Panc1 (cell line): Measurements from ENCODE around the gene MAP2K3. TPM values are rescaled to one million over a fixed set of nuclear protein-coding genes. Genes with fewer than 3 reads are reported as not detected.
"Not testable (repeated sequence)": the region's sequence is repeated elsewhere in the genome, so short reads cannot be mapped to it uniquely, and the experiment has no call there.

Source experiments
- ATAC-seq: fragments of 200-7000 bp; cut with Tn5 transposase; 2 replicates; pipeline ENCODE4 v1.9.1; 2020; ENCODE audit warnings: mild to moderate bottlenecking, moderate library complexity
- BruUV-seq: library from RNA; stranded (reverse); fragments of 400-500 nt; replicated peaks from 2 replicates; lab custom pipeline; 2021; lab: Mats Ljungman, UMichigan
- CTCF ChIA-PET: fragments of 300-600 bp; sonication (Branson Sonifier 250); formaldehyde crosslinking; loops from one replicate; lab custom pipeline; 2022; ENCODE audit warnings: antibody characterized with exemption; lab: Charles Lee
- POLR2A ChIA-PET: fragments of 300-600 bp; sonication (Branson Sonifier 250); formaldehyde crosslinking; loops from one replicate; lab custom pipeline; 2022; ENCODE audit warnings: antibody characterized with exemption; lab: Charles Lee
- DNase-seq: peaks from one replicate; pipeline ENCODE4 v3.0.0-alpha.2; 2010; ENCODE audit warnings: low read depth, low spot score
- H3K27ac ChIP-seq: 2 replicates; pipeline ENCODE4 v1.5.1; 2011; ENCODE audit warnings: mild to moderate bottlenecking, low read length, inconsistent platforms
- H3K27me3 ChIP-seq: fragments of 200-500 bp; sonication (Bioruptor generic); 2 replicates; pipeline ENCODE4 v1.6.0; 2014; ENCODE audit warnings: low read length, inconsistent platforms; ENCODE audit not compliant: control insufficient read depth, insufficient read depth
- H3K36me3 ChIP-seq: fragments of 200-500 bp; sonication (Bioruptor generic); 2 replicates; pipeline ENCODE4 v1.5.1; 2014; ENCODE audit warnings: inconsistent platforms, mild to moderate bottlenecking, low read length, moderate library complexity; ENCODE audit not compliant: control insufficient read depth, insufficient read depth
- H3K4me1 ChIP-seq: 2 replicates; pipeline ENCODE4 v1.5.1; 2011; ENCODE audit warnings: inconsistent platforms, mild to moderate bottlenecking, low read length, moderate library complexity; ENCODE audit not compliant: control insufficient read depth, insufficient read depth
- H3K4me3 ChIP-seq, 2 experiments: 2 replicates each; pipeline ENCODE4 v1.5.1; 2011 to 2012; ENCODE audit warnings: low read depth in 2 of 2, low read length in 2 of 2, mild to moderate bottlenecking in 2 of 2, inconsistent platforms in 1 of 2, moderate library complexity in 1 of 2
- H3K9me3 ChIP-seq: fragments of 200-500 bp; sonication (Bioruptor generic); 2 replicates; pipeline ENCODE4 v1.5.1; 2014; ENCODE audit warnings: low read depth, mild to moderate bottlenecking, inconsistent platforms, low read length, moderate library complexity; ENCODE audit not compliant: control insufficient read depth, insufficient read depth
- in situ Hi-C: cut with HindIII; loops from 2 replicates; pipeline ENCODE4 v1.10.0; 2016; ENCODE audit warnings: low sequenced_read_pairs, low pct_unique_long_range_greater_than_20kb
- intact Hi-C: fragments of 100-400 bp; cut with micrococcal nuclease; formaldehyde crosslinking; loops from one replicate; pipeline ENCODE4 v1.10.0; 2022; ENCODE audit not compliant: unreplicated experiment
- total RNA-seq: library from RNA; stranded (reverse); gene quantifications from one replicate; pipeline ENCODE4 v1.2.1, GENCODE V29; 2021; ENCODE audit not compliant: unreplicated experiment

MAP2K3 gene
- total RNA-seq, 1 experiment from 2014 or later, result 44.4 TPM

GRCh38 chr17:21347660-21348059 is 63.1 kb downstream of the MAP2K3 start:
- H3K9me3 ChIP-seq, intact Hi-C loops, H3K36me3 ChIP-seq, H3K4me3 ChIP-seq, in situ Hi-C loops, DNase-seq, H3K4me1 ChIP-seq, H3K27me3 ChIP-seq, BruUV-seq, CTCF ChIA-PET, ATAC-seq, H3K27ac ChIP-seq, POLR2A ChIA-PET: not testable (repeated sequence)

GRCh38 chr17:21348081-21348925 is 63.8 kb downstream of the MAP2K3 start:
- BruUV-seq, H3K27me3 ChIP-seq, in situ Hi-C loops, ATAC-seq, intact Hi-C loops, H3K4me3 ChIP-seq, H3K4me1 ChIP-seq, H3K27ac ChIP-seq, CTCF ChIA-PET, H3K9me3 ChIP-seq, DNase-seq, H3K36me3 ChIP-seq, POLR2A ChIA-PET: not testable (repeated sequence)

GRCh38 chr17:21348926-21349261 is 64.4 kb downstream of the MAP2K3 start:
- H3K27me3 ChIP-seq, H3K4me1 ChIP-seq, POLR2A ChIA-PET, BruUV-seq, H3K27ac ChIP-seq, H3K4me3 ChIP-seq, CTCF ChIA-PET, H3K36me3 ChIP-seq, in situ Hi-C loops, intact Hi-C loops, H3K9me3 ChIP-seq, DNase-seq, ATAC-seq: not testable (repeated sequence)

DNA sequence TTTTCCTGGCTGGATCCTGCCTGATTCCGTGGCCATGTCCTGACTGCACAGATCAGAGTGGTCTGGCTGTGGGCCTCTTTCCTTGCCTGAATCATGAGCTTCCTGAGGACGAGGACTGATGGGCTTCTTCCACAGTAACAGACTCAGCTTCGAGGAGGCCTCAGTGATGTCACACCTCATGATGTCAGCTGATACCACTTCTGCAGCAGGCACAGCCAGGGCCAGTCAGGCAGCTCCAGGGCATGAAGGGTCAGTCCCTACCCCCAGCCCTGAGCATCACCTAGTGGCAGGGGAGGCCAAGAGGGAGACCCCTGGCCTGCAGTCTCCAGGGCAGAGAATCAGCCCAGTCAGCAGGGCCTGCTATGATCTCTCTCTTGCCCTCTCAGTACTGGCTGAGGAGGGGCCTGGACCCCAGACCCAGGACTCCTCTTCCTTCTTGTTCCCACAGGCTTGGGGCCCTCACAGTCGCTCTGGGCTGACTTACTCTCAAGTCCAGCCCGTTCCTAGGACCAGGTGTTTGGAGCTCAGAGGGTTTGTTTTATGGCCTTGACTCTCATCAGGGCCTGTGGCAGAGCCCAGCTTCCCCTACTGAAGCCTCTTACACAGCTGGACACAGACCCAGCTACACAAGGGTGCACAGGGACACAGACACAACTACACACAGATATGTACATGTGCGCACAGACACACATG is 65.0 kb downstream of the MAP2K3 start:
- intact Hi-C loops, H3K9me3 ChIP-seq, H3K27me3 ChIP-seq, DNase-seq, ATAC-seq, CTCF ChIA-PET, H3K4me3 ChIP-seq, in situ Hi-C loops, H3K27ac ChIP-seq, BruUV-seq, H3K4me1 ChIP-seq, H3K36me3 ChIP-seq, POLR2A ChIA-PET: not testable (repeated sequence)

DNA sequence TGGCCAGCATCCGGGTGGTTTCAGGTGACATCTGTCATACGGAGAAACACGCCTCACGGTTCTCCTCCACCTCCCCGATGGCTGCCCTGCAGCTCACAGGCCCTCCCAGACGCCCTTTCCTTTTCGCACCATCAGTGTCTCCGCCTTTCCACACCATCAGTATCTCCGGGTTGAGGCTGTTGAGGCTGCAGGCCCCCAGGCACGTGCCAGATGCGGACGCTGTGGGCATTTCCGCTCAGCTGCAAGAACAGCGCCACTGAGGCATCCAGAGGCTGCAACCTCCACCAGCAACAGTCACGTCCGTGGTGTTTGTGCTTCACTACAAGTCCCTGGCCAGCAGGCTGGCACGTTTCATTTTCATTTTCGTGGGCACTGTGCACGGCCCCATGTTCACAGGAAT is 66.0 kb downstream of the MAP2K3 start:
- POLR2A ChIA-PET, H3K36me3 ChIP-seq, H3K27me3 ChIP-seq, CTCF ChIA-PET, DNase-seq, H3K4me1 ChIP-seq, ATAC-seq, H3K4me3 ChIP-seq, H3K9me3 ChIP-seq, intact Hi-C loops, BruUV-seq, H3K27ac ChIP-seq, in situ Hi-C loops: not testable (repeated sequence)
